HG03060 (cell line): Measurements from ENCODE around the gene SERPINA5.
"Not testable (repeated sequence)": the region's sequence is repeated elsewhere in the genome, so short reads cannot be mapped to it uniquely, and the experiment has no call there.

ENCODE experiments used
- ATAC-seq: cut with Tn5 transposase; IDR thresholded peaks from one replicate; pipeline ENCODE4 v1.9.1; 2021; ENCODE audit warnings: low read depth, moderate number of reproducible peaks; ENCODE audit not compliant: unreplicated experiment

The SERPINA5 gene

GRCh38 chr14:94573475-94574277, 7.5 kb upstream of the SERPINA5 start:
- ATAC-seq: no peak

GRCh38 chr14:94574336-94574735, 6.9 kb upstream of the SERPINA5 start:
- ATAC-seq: no peak

- ATAC-seq: no peak
These were observed 5.3 kb upstream of the SERPINA5 start for GRCh38 chr14:94575730-94576585.

GRCh38 chr14:94577472-94577871, 3.8 kb upstream of the SERPINA5 start:
- not testable (repeated sequence) for ATAC-seq

- no peak for ATAC-seq
These were observed 2.5 kb upstream of the SERPINA5 start for GRCh38 chr14:94578712-94579111.

GRCh38 chr14:94582199-94582750, 1.0 kb downstream of the SERPINA5 start:
- ATAC-seq: no peak

- no peak for ATAC-seq
These were observed 1.6 kb downstream of the SERPINA5 start for GRCh38 chr14:94582851-94583250.

- ATAC-seq: no peak
These were observed 2.3 kb downstream of the SERPINA5 start for GRCh38 chr14:94583557-94583956.

- ATAC-seq: no peak
These were observed 3.5 kb downstream of the SERPINA5 start for GRCh38 chr14:94584591-94585280.

- no peak for ATAC-seq
These were observed 5.4 kb downstream of the SERPINA5 start for GRCh38 chr14:94586635-94587034.

GRCh38 chr14:94588311-94588710, 7.1 kb downstream of the SERPINA5 start:
- no peak for ATAC-seq

GRCh38 chr14:94591073-94591472, 9.8 kb downstream of the SERPINA5 start:
- no peak for ATAC-seq

GRCh38 chr14:94591871-94592270, 10.6 kb downstream of the SERPINA5 start:
- no peak for ATAC-seq

- no peak for ATAC-seq
These were observed 11.2 kb downstream of the SERPINA5 start for GRCh38 chr14:94592457-94592856.

GRCh38 chr14:94593376-94593748, 12.1 kb downstream of the SERPINA5 start:
- no peak for ATAC-seq

GRCh38 chr14:94593749-94594431, 12.7 kb downstream of the SERPINA5 start:
- ATAC-seq: no peak

- no peak for ATAC-seq
These were observed 13.2 kb downstream of the SERPINA5 start for GRCh38 chr14:94594441-94594840.

GRCh38 chr14:94595912-94596311, 14.7 kb downstream of the SERPINA5 start:
- no peak for ATAC-seq

GRCh38 chr14:94596361-94596760, 15.1 kb downstream of the SERPINA5 start:
- no peak for ATAC-seq

- no peak for ATAC-seq
These were observed 16.6 kb downstream of the SERPINA5 start for GRCh38 chr14:94597788-94598187.
